OCI-LY1 (cell line): Measurements from ENCODE around the gene HIGD2A.

Experiments
- H2AFZ ChIP-seq: fragments of 200-600 bp; sonication (generic), shearing (Covaris generic); 2 replicates; pipeline ENCODE4 v1.6.0; 2014; ENCODE audit warnings: antibody characterized with exemption, mild to moderate bottlenecking, low read length
- H3F3A ChIP-seq: fragments of 200-600 bp; sonication (generic), shearing (Covaris generic); 2 replicates; pipeline ENCODE4 v1.6.0; 2014; ENCODE audit warnings: mild to moderate bottlenecking, antibody characterized with exemption, low read length, moderate library complexity; ENCODE audit not compliant: insufficient read depth
- H3K27ac ChIP-seq: fragments of 200-600 bp; sonication (generic); 2 replicates; pipeline ENCODE4 v1.5.1; 2014; ENCODE audit warnings: low read length, mixed run types, mild to moderate bottlenecking, low read depth; ENCODE audit not compliant: poor library complexity, severe bottlenecking
- H3K27me3 ChIP-seq: fragments of 200-600 bp; sonication (generic); 2 replicates; pipeline ENCODE4 v1.6.0; 2014; ENCODE audit warnings: antibody characterized with exemption, mild to moderate bottlenecking, low read length, moderate library complexity; ENCODE audit not compliant: insufficient read depth
- H3K36me3 ChIP-seq: fragments of 200-600 bp; sonication (generic); 2 replicates; pipeline ENCODE4 v1.6.1; 2014; ENCODE audit warnings: mild to moderate bottlenecking, antibody characterized with exemption, low read length, moderate library complexity, mixed read lengths; ENCODE audit not compliant: insufficient read depth
- H3K4me1 ChIP-seq: fragments of 200-600 bp; sonication (generic); 2 replicates; pipeline ENCODE4 v1.5.1; 2014; ENCODE audit warnings: mild to moderate bottlenecking, low read length, moderate library complexity; ENCODE audit not compliant: insufficient read depth, severe bottlenecking
- H3K4me2 ChIP-seq: fragments of 200-600 bp; sonication (generic), shearing (Covaris generic); 2 replicates; pipeline ENCODE4 v1.6.1; 2014; ENCODE audit warnings: low read length
- H3K4me3 ChIP-seq: fragments of 200-600 bp; sonication (generic); 2 replicates; pipeline ENCODE4 v1.5.1; 2014; ENCODE audit warnings: low read length, low read depth, mild to moderate bottlenecking, mixed read lengths; ENCODE audit not compliant: poor library complexity, severe bottlenecking
- H3K79me2 ChIP-seq: fragments of 200-600 bp; shearing (Covaris generic); 2 replicates; pipeline ENCODE4 v1.6.1; 2016; ENCODE audit warnings: mixed run types, low read length, mixed read lengths; ENCODE audit not compliant: insufficient read depth
- H3K9ac ChIP-seq: fragments of 200-600 bp; sonication (generic), shearing (Covaris generic); 2 replicates; pipeline ENCODE4 v1.6.1; 2014; ENCODE audit warnings: mild to moderate bottlenecking, low read length, mixed read lengths
- H3K9me2 ChIP-seq: fragments of 200-600 bp; sonication (generic), shearing (Covaris generic); 2 replicates; pipeline ENCODE4 v1.6.1; 2014; ENCODE audit warnings: low read depth, mild to moderate bottlenecking, low read length, mixed read lengths
- H3K9me3 ChIP-seq: fragments of 200-600 bp; shearing (Covaris generic); 2 replicates; pipeline ENCODE4 v1.6.1; 2014; ENCODE audit warnings: low read length, mixed read lengths
- H4K20me1 ChIP-seq: fragments of 200-600 bp; sonication (generic), shearing (Covaris generic); 2 replicates; pipeline ENCODE4 v1.6.0; 2016; ENCODE audit warnings: mild to moderate bottlenecking, low read length; ENCODE audit not compliant: insufficient read depth
- CTCF ChIP-seq: fragments of 200-600 bp; sonication (generic), shearing (Covaris generic); IDR thresholded peaks from 2 replicates; pipeline ENCODE4 v1.5.1; 2017; ENCODE audit warnings: mild to moderate bottlenecking, antibody characterized with exemption, low read length, moderate library complexity, mixed read lengths
- EZH2 ChIP-seq: fragments of 200-600 bp; sonication (generic), shearing (Covaris generic); IDR thresholded peaks from 2 replicates; pipeline ENCODE4 v1.8.0; 2017; ENCODE audit warnings: borderline replicate concordance, mixed run types, mild to moderate bottlenecking, antibody characterized with exemption, low read length, moderate library complexity, mixed read lengths

HIGD2A gene

GRCh38 chr5:176412517-176413254, 24.1 kb downstream of the HIGD2A start:
- TF ChIP-seq EZH2 (no peak), CTCF (no peak)
- Histone ChIP-seq H3K27ac (no peak overlapping the region), H3K27me3 (no peaks in the 10 kb centered on the region), H3K4me3 (no peak overlapping the region), H3K9me2 (no peaks in the 10 kb centered on the region), H3K4me2 (no peak overlapping the region), H4K20me1 (no peaks in the 10 kb centered on the region), H3K9me3 (no peaks in the 10 kb centered on the region), H3K36me3 (peaks cover 11% of the 10 kb centered on the region; the same call in 1 of the 2 replicates), H3K4me1 (peaks cover 21% of the 10 kb centered on the region), H3K79me2 (0 out of 2 replicates have a peak, but pooled peaks cover 5% of the 10 kb centered on the region), H3K9ac (no peak overlapping the region), H2AFZ (no peak overlapping the region), H3F3A (no peaks in the 10 kb centered on the region)

- Histone ChIP-seq H3K27me3 (no peaks in the 10 kb centered on the region), H3K4me1 (peaks cover 21% of the 10 kb centered on the region), H3K4me2 (no peak overlapping the region), H3K79me2 (0 out of 2 replicates have a peak, but pooled peaks cover 5% of the 10 kb centered on the region), H3K27ac (no peak overlapping the region), H3K36me3 (peaks cover 7% of the 10 kb centered on the region; the same call in 1 of the 2 replicates), H3F3A (no peaks in the 10 kb centered on the region), H3K4me3 (no peak overlapping the region), H2AFZ (no peak overlapping the region), H4K20me1 (no peaks in the 10 kb centered on the region), H3K9me3 (no peaks in the 10 kb centered on the region), H3K9me2 (no peaks in the 10 kb centered on the region), H3K9ac (no peak overlapping the region)
- TF ChIP-seq CTCF = no peak
- no peak for TF ChIP-seq EZH2
Measured at GRCh38 chr5:176413255-176413565, 24.7 kb downstream of the HIGD2A start.

- Histone ChIP-seq H3K9ac (no peak overlapping the region), H3K36me3 (peaks cover 7% of the 10 kb centered on the region; the same call in 1 of the 2 replicates), H3F3A (no peaks in the 10 kb centered on the region), H3K27me3 (no peaks in the 10 kb centered on the region), H2AFZ (no peak overlapping the region), H3K79me2 (0 out of 2 replicates have a peak, but pooled peaks cover 5% of the 10 kb centered on the region), H4K20me1 (no peaks in the 10 kb centered on the region), H3K4me2 (no peak overlapping the region; the same call in 1 of the 2 replicates), H3K9me3 (no peaks in the 10 kb centered on the region), H3K27ac (no peak overlapping the region), H3K9me2 (no peaks in the 10 kb centered on the region), H3K4me1 (peaks cover 21% of the 10 kb centered on the region), H3K4me3 (no peak overlapping the region)
- no peak for TF ChIP-seq EZH2
- TF ChIP-seq CTCF = no peak
Measured at GRCh38 chr5:176413709-176414191, 25.2 kb downstream of the HIGD2A start.
